IMR-90 (cell line): Measurements from ENCODE around the gene C2CD4C. TPM values are rescaled to one million over a fixed set of nuclear protein-coding genes. Genes with fewer than 3 reads are reported as not detected.

ENCODE experiments used
- ATAC-seq: fragments of 200-7000 bp; cut with Tn5 transposase; 2 replicates; pipeline ENCODE4 v1.9.1; 2020; ENCODE audit warnings: low read depth, mild to moderate bottlenecking, moderate library complexity
- Bru-seq: library from RNA; stranded (reverse); fragments of 400-500 nt; gene quantifications from one replicate; lab custom pipeline; 2021; lab: Mats Ljungman, UMichigan
- BruChase-seq, 2 experiments: library from RNA; stranded (reverse); fragments of 400-500 nt; gene quantifications; one replicate each; lab custom pipeline; 2021; lab: Mats Ljungman, UMichigan
- BruUV-seq: library from RNA; stranded (reverse); fragments of 400-500 nt; replicated peaks from 2 replicates; lab custom pipeline; 2021; lab: Mats Ljungman, UMichigan
- CTCF ChIA-PET: fragments of 300-600 bp; formaldehyde crosslinking; extraction: SDS; loops from one replicate; lab custom pipeline; 2021; ENCODE audit warnings: antibody characterized with exemption; lab: Yijun Ruan, JAX
- POLR2A ChIA-PET: fragments of 300-600 bp; sonication (Branson Sonifier 250); formaldehyde crosslinking; loops from one replicate; lab custom pipeline; 2022; ENCODE audit warnings: antibody characterized with exemption; ENCODE audit not compliant: unreplicated experiment; lab: Charles Lee
- DNase-seq: peaks from one replicate; pipeline ENCODE4 v3.0.0; 2013
- H2AFZ ChIP-seq: replicated peaks from 2 replicates; pipeline ENCODE3; 2013; ENCODE audit warnings: low read length, mild to moderate bottlenecking; ENCODE audit not compliant: poor library complexity
- H2AK5ac ChIP-seq: 2 replicates; pipeline ENCODE4 v1.6.1; 2013; ENCODE audit warnings: low read depth, low read length, inconsistent platforms
- H2AK9ac ChIP-seq: replicated peaks from 2 replicates; pipeline ENCODE3; 2013; ENCODE audit warnings: mild to moderate bottlenecking, low read depth, low read length, moderate library complexity; ENCODE audit not compliant: poor library complexity
- H2BK120ac ChIP-seq: 2 replicates; pipeline ENCODE4 v1.6.1; 2013; ENCODE audit warnings: low read depth, low read length, inconsistent platforms
- H2BK15ac ChIP-seq: 3 replicates; pipeline ENCODE4 v1.6.1; 2013; ENCODE audit warnings: low read depth, low read length, inconsistent platforms
- H2BK20ac ChIP-seq: 2 replicates; pipeline ENCODE4 v1.6.1; 2013; ENCODE audit warnings: low read depth, mild to moderate bottlenecking, inconsistent platforms, low read length, moderate library complexity
- H2BK5ac ChIP-seq: 2 replicates; pipeline ENCODE4 v1.6.1; 2013; ENCODE audit warnings: mild to moderate bottlenecking, low read depth, low read length, inconsistent platforms; ENCODE audit not compliant: poor library complexity, severe bottlenecking
- H3K14ac ChIP-seq: replicated peaks from 2 replicates; pipeline ENCODE4 v1.6.1; 2013; ENCODE audit warnings: low read depth, low read length, inconsistent platforms
- H3K18ac ChIP-seq: 2 replicates; pipeline ENCODE4 v1.6.1; 2013; ENCODE audit warnings: low read depth, low read length, control low read depth
- H3K23ac ChIP-seq: 2 replicates; pipeline ENCODE4 v1.6.1; 2013; ENCODE audit warnings: low read depth, low read length, inconsistent platforms
- H3K27ac ChIP-seq: 2 replicates; pipeline ENCODE4 v1.5.1; 2013; ENCODE audit warnings: mild to moderate bottlenecking, control low read depth, low read length; ENCODE audit not compliant: insufficient read depth
- H3K27me3 ChIP-seq: 2 replicates; pipeline ENCODE4 v1.6.1; 2013; ENCODE audit warnings: low read length; ENCODE audit not compliant: control insufficient read depth, insufficient read depth
- H3K36me3 ChIP-seq: 2 replicates; pipeline ENCODE4 v1.6.1; 2013; ENCODE audit warnings: low read length, mixed read lengths; ENCODE audit not compliant: control insufficient read depth, insufficient read depth
- H3K4ac ChIP-seq: 2 replicates; pipeline ENCODE4 v1.6.1; 2013; ENCODE audit warnings: low read depth, low read length, inconsistent platforms
- H3K4me1 ChIP-seq: 2 replicates; pipeline ENCODE4 v1.6.1; 2013; ENCODE audit warnings: low read length, mixed read lengths; ENCODE audit not compliant: control insufficient read depth, insufficient read depth
- H3K4me2 ChIP-seq: 2 replicates; pipeline ENCODE4 v1.6.1; 2013; ENCODE audit warnings: low read depth, mild to moderate bottlenecking, control low read depth, low read length, moderate library complexity
- H3K4me3 ChIP-seq: 2 replicates; pipeline ENCODE4 v1.5.1; 2013; ENCODE audit warnings: low read depth, mild to moderate bottlenecking, control low read depth, low read length, moderate library complexity; ENCODE audit not compliant: insufficient read depth
- H3K56ac ChIP-seq: 2 replicates; pipeline ENCODE4 v1.6.1; 2013; ENCODE audit warnings: low read length, inconsistent platforms; ENCODE audit not compliant: insufficient read depth; ENCODE audit errors: extremely low read depth
- H3K79me1 ChIP-seq, 2 experiments: 2 replicates each; pipeline ENCODE4 v1.6.1; 2013; ENCODE audit warnings: low read length in 2 of 2, inconsistent platforms in 1 of 2, low read depth in 1 of 2
- H3K9ac ChIP-seq: 2 replicates; pipeline ENCODE4 v1.6.1; 2013; ENCODE audit warnings: low read depth, low read length, control low read depth
- H3K9me1 ChIP-seq: 2 replicates; pipeline ENCODE4 v1.6.1; 2013; ENCODE audit warnings: low read length, inconsistent platforms; ENCODE audit not compliant: insufficient read depth
- H3K9me3 ChIP-seq: 2 replicates; pipeline ENCODE4 v1.6.1; 2013; ENCODE audit warnings: low read length; ENCODE audit not compliant: control insufficient read depth, insufficient read depth
- H4K20me1 ChIP-seq: 2 replicates; pipeline ENCODE4 v1.6.1; 2013; ENCODE audit warnings: low read length, inconsistent platforms; ENCODE audit not compliant: insufficient read depth
- H4K5ac ChIP-seq: 2 replicates; pipeline ENCODE4 v1.6.1; 2013; ENCODE audit warnings: mild to moderate bottlenecking, low read depth, low read length, control low read depth
- H4K8ac ChIP-seq, 2 experiments: 2 replicates each; pipeline ENCODE4 v1.6.1; 2013; ENCODE audit warnings: low read depth in 2 of 2, low read length in 2 of 2, control low read depth in 1 of 2, inconsistent platforms in 1 of 2
- H4K91ac ChIP-seq: 2 replicates; pipeline ENCODE4 v1.6.1; 2013; ENCODE audit warnings: low read depth, low read length, inconsistent platforms; ENCODE audit not compliant: insufficient read depth
- CTCF ChIP-seq: conservative IDR thresholded peaks from 2 replicates; pipeline ENCODE4 v1.5.1; 2012; ENCODE audit warnings: mild to moderate bottlenecking, low read depth, low read length, improper control_type of control experiment
- FOS ChIP-seq: fragments of 150-350 bp; IDR thresholded peaks from 2 replicates; pipeline ENCODE4 v1.6.1; 2016; ENCODE audit warnings: low read depth, low read length
- MAZ ChIP-seq: IDR thresholded peaks from 2 replicates; pipeline ENCODE4 v1.6.1; 2012; ENCODE audit warnings: low read depth, mild to moderate bottlenecking, low read length, improper control_type of control experiment, moderate library complexity, borderline replicate concordance
- MXI1 ChIP-seq: IDR thresholded peaks from 2 replicates; pipeline ENCODE4 v1.6.1; 2012; ENCODE audit warnings: low read depth, mild to moderate bottlenecking, low read length, moderate library complexity, borderline replicate concordance
- NFE2L2 ChIP-seq: fragments of 150-350 bp; IDR thresholded peaks from 2 replicates; pipeline ENCODE4 v1.6.1; 2016; ENCODE audit warnings: low read depth, mild to moderate bottlenecking, low read length
- RCOR1 ChIP-seq: IDR thresholded peaks from 2 replicates; pipeline ENCODE4 v1.6.1; 2012; ENCODE audit warnings: mild to moderate bottlenecking, low read length, improper control_type of control experiment; ENCODE audit not compliant: insufficient replicate concordance
- RFX5 ChIP-seq: IDR thresholded peaks from 2 replicates; pipeline ENCODE4 v1.8.0; 2012; ENCODE audit warnings: low read depth, mild to moderate bottlenecking, low read length, moderate library complexity
- WGBS, 2 experiments: methylation state at CpG; one replicate each; pipeline versions ENCODE4 v1.1.5 to v1.1.7; 2013; ENCODE audit warnings: missing lambda C conversion rate in 2 of 2; ENCODE audit not compliant: insufficient read length in 1 of 2; ENCODE audit errors: extremely low coverage in 2 of 2; 5-methylcytosine and 5-hydroxymethylcytosine counted together
- dilution Hi-C: fragments of 300-500 bp; cut with HindIII; formaldehyde crosslinking; loops from one replicate; pipeline ENCODE4 v1.14.3; 2018; ENCODE audit warnings: low sequenced_read_pairs; ENCODE audit not compliant: unreplicated experiment
- in situ Hi-C: fragments of 300-500 bp; cut with MboI; formaldehyde crosslinking; loops from 3 replicates; pipeline ENCODE4 v1.14.3; 2019; ENCODE audit warnings: low sequenced_read_pairs, inconsistent platforms, mixed read lengths
- intact Hi-C: fragments of 100-400 bp; cut with micrococcal nuclease; formaldehyde crosslinking; loops from 2 replicates; pipeline ENCODE4 v1.10.0; 2022
- long read RNA-seq: library from polyadenylated mRNA; unstranded; transcript quantifications from one replicate; pipeline ENCODE4 v2.0.0, GENCODE V29; 2021; ENCODE audit not compliant: unreplicated experiment
- polyA plus RNA-seq, 3 experiments: library from polyadenylated mRNA; depleted of rRNA; stranded (reverse); fragments of >200 nt; gene quantifications; 2 replicates each; pipeline ENCODE4 v1.2.3, GENCODE V29; 2012; ENCODE audit warnings: low replicate concordance in 1 of 3
- total RNA-seq: library from RNA; depleted of rRNA; stranded (reverse); fragments of >200 nt; gene quantifications from 2 replicates; pipeline ENCODE4 v1.2.3, GENCODE V29; 2012; rRNA removed

C2CD4C gene, protein sequence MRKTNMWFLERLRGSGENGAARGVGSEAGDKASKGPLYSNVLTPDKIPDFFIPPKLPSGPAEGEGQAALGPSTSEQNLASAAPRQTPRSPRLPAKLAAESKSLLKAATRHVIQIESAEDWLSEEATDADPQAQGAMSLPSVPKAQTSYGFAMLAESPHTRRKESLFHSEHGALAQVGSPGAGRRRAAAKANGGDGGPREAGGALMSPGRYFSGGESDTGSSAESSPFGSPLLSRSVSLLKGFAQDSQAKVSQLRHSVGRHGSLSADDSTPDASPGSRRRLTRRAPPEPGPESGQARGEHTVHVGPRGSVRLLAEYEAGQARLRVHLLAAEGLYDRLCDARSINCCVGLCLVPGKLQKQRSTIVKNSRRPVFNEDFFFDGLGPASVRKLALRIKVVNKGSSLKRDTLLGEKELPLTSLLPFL
- under 0.01 TPM in 2 replicates for total RNA-seq
- polyA plus RNA-seq (2012; rRNA removed) = 0.07 and 0.09 TPM in 2 replicates
- 0.08 and 0.15 TPM in 2 replicates for polyA plus RNA-seq (2012; cell fraction: cytosol; rRNA removed)
- 0.31 and 0.67 TPM in 2 replicates for polyA plus RNA-seq (2012; cell fraction: nucleus; rRNA removed; ENCODE audit: low replicate concordance)
- Bru-seq, nascent RNA = not detected
- BruChase-seq, experiment 1, labeled RNA remaining after a 6-hour chase = not detected
- not detected for BruChase-seq, experiment 2, labeled RNA remaining after a 2-hour chase
- long read RNA-seq = 0 reads

DNA sequence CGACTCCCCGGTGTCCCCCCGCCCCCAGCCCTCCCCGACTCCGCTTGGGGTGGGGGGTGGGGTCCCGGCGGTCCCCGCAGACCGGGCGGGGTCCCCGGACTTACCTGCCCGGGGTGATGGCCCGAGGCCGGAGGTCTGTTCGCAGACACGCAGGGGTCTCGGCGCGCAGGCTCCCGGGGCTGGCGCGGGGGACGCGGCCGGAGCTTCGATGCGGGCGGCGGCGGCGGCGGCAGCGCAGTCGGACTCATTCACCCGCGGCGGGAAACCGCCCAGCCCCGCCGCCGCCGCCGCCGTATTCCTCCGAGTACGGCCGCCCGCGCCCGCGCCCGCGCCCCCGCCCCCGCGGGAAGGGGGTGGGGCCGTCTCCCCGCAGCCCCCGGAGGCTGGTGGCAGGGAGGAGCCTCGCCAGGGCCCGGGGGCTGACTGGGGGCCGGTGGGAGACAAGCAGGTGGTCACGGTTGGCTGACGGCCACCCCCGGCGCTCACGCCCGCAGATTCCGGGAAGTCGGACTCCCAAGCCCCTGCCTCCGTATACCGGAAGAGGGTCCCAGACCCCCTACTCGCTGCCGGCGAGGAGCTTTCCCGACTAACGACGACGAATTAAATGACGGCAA, at the start of gene C2CD4C:
Gene C2CD4C (minus strand): TSS at position 246 of the 614 bp plus-strand sequence. CDS start 786 bp downstream, outside the sequence.
- Histone ChIP-seq H3K79me1 (no peaks in the 10 kb centered on the region), H3K18ac (no peak within 1 kb of the TSS), H2AK5ac (no peak within 1 kb of the TSS), H3K9me3 (no peaks in the 10 kb centered on the region), H2BK20ac (no peak within 1 kb of the TSS), H3K36me3 (no peaks in the 10 kb centered on the region), H2BK15ac (no peak within 1 kb of the TSS), H4K5ac (no peak within 1 kb of the TSS), H2BK5ac (no peak within 1 kb of the TSS), H3K27ac (no peak within 1 kb of the TSS), H4K91ac (no peak within 1 kb of the TSS), H3K4me2 (peak within 1 kb of the TSS; percentile 72; the same call in 1 of the 2 replicates), H4K20me1 (no peaks in the 10 kb centered on the region), H2BK120ac (no peak within 1 kb of the TSS), H3K4me3 (peak within 1 kb of the TSS; percentile 30), H3K9ac (no peak within 1 kb of the TSS), H2AFZ (peak within 1 kb of the TSS; percentile 71), H3K9me1 (no peaks in the 10 kb centered on the region), H2AK9ac (peak within 1 kb of the TSS; percentile 85), H3K56ac (no peak within 1 kb of the TSS), H3K4ac (no peak within 1 kb of the TSS), H3K14ac (no peak within 1 kb of the TSS), H4K8ac (no peak within 1 kb of the TSS), H3K4me1 (no peaks in the 10 kb centered on the region), H3K23ac (no peak within 1 kb of the TSS), H3K27me3 (peaks cover 41% of the 10 kb centered on the region)
- 2% methylated on average over 15 of the region's 80 CpGs; no CpG with 5 or more reads in 1 of the 2 experiments for WGBS, 2 experiments
- in situ Hi-C loops = no loop called here
- ATAC-seq = peak; percentile 75
- ChIA-PET CTCF (no interaction called here), POLR2A (no interaction called here)
- DNase-seq = no peak
- no peak for TF ChIP-seq RFX5
- no peak for TF ChIP-seq RCOR1
- no peak for TF ChIP-seq NFE2L2
- peak; percentile 32; the same call in 1 of the 2 replicates for TF ChIP-seq MAZ
- TF ChIP-seq CTCF = no peak
- no peak for TF ChIP-seq MXI1
- no peak for TF ChIP-seq FOS
- BruUV-seq = no TSS peak
- intact Hi-C loops = no loop called here
- dilution Hi-C loops = no loop called here
